Liver (tissue), 9 donors: ENCODE data around the gene CACNA1H. TPM values are rescaled to one million over a fixed set of nuclear protein-coding genes. Genes with fewer than 3 reads are reported as not detected.

Experiments
- DNase-seq: peaks from one replicate; pipeline ENCODE4 v3.0.0-alpha.2; 2017; ENCODE audit warnings: low spot score
- H3K27ac ChIP-seq, 2 donors: one replicate each; pipeline ENCODE4 v1.7.0; 2013; ENCODE audit warnings: inconsistent platforms in 2 of 2, low read length in 2 of 2, control low read depth in 1 of 2, low read depth in 1 of 2, mild to moderate bottlenecking in 1 of 2
- H3K27me3 ChIP-seq, 4 donors: one replicate each; pipeline versions ENCODE4 v1.6.1 to v1.7.0; 2013; ENCODE audit warnings: low read length in 3 of 4, inconsistent platforms in 1 of 4, mild to moderate bottlenecking in 1 of 4, moderate library complexity in 1 of 4; ENCODE audit not compliant: control insufficient read depth in 4 of 4, insufficient read depth in 4 of 4
- H3K36me3 ChIP-seq, 4 donors: one replicate each; pipeline versions ENCODE4 v1.6.1 to v1.7.0; 2013; ENCODE audit warnings: low read length in 3 of 4, mild to moderate bottlenecking in 3 of 4, low read depth in 1 of 4, moderate library complexity in 1 of 4; ENCODE audit not compliant: control insufficient read depth in 4 of 4, insufficient read depth in 3 of 4
- H3K4me1 ChIP-seq, 4 donors: one replicate each; pipeline versions ENCODE4 v1.6.1 to v1.7.0; 2013; ENCODE audit warnings: low read length in 3 of 4, mild to moderate bottlenecking in 3 of 4, moderate library complexity in 1 of 4; ENCODE audit not compliant: control insufficient read depth in 4 of 4, insufficient read depth in 4 of 4
- H3K4me3 ChIP-seq, 3 donors: one replicate each; pipeline versions ENCODE4 v1.6.1 to v1.7.0; 2013; ENCODE audit warnings: low read length in 3 of 3, control low read depth in 1 of 3, low read depth in 1 of 3, mild to moderate bottlenecking in 1 of 3
- H3K9ac ChIP-seq, 2 donors: one replicate each; pipeline ENCODE4 v1.7.0; 2013; ENCODE audit warnings: low read length in 2 of 2, mild to moderate bottlenecking in 2 of 2, moderate library complexity in 2 of 2, control low read depth in 1 of 2, low read depth in 1 of 2
- H3K9me3 ChIP-seq, 4 donors: one replicate each; pipeline versions ENCODE4 v1.6.1 to v1.7.0; 2013; ENCODE audit warnings: low read length in 3 of 4; ENCODE audit not compliant: control insufficient read depth in 4 of 4
- ATF3 ChIP-seq: IDR thresholded peaks from 2 replicates; pipeline ENCODE4 v1.6.1; 2016; ENCODE audit warnings: antibody characterized with exemption
- CTCF ChIP-seq: fragments of 150-350 bp; IDR thresholded peaks from 2 replicates; pipeline ENCODE4 v1.5.1; 2017; ENCODE audit warnings: improper control_type of control experiment, low read depth, low read length; ENCODE audit not compliant: missing input control
- EGR1 ChIP-seq, 2 donors: IDR thresholded peaks; 2 replicates each; pipeline ENCODE4 v1.6.1; 2016 to 2018; ENCODE audit warnings: antibody characterized with exemption in 2 of 2, low read depth in 2 of 2
- FOXA1 ChIP-seq: IDR thresholded peaks from 2 replicates; pipeline ENCODE4 v1.6.1; 2016; ENCODE audit warnings: antibody characterized with exemption
- FOXA2 ChIP-seq: IDR thresholded peaks from 2 replicates; pipeline ENCODE4 v1.6.1; 2016; ENCODE audit warnings: antibody characterized with exemption
- GABPA ChIP-seq, 2 donors: IDR thresholded peaks in 1 of 2; conservative IDR thresholded peaks in 1 of 2; 2 replicates each; pipeline ENCODE4 v1.6.1; 2016; ENCODE audit warnings: antibody characterized with exemption in 2 of 2, mild to moderate bottlenecking in 1 of 2, moderate library complexity in 1 of 2
- HNF4A ChIP-seq, 2 donors: conservative IDR thresholded peaks; 2 replicates each; pipeline ENCODE4 v1.6.1; 2016; ENCODE audit warnings: antibody characterized with exemption in 2 of 2, mild to moderate bottlenecking in 2 of 2
- JUND ChIP-seq, 2 donors: IDR thresholded peaks; 2 replicates each; pipeline ENCODE4 v1.6.1; 2016; ENCODE audit warnings: antibody characterized with exemption in 2 of 2
- MAX ChIP-seq: IDR thresholded peaks from 2 replicates; pipeline ENCODE4 v1.6.1; 2016; ENCODE audit warnings: antibody characterized with exemption
- NR2F2 ChIP-seq: IDR thresholded peaks from 2 replicates; pipeline ENCODE4 v1.6.1; 2016; ENCODE audit warnings: antibody characterized with exemption
- RAD21 ChIP-seq, 2 donors: IDR thresholded peaks; 2 replicates each; pipeline ENCODE4 v1.6.1; 2016; ENCODE audit warnings: antibody characterized with exemption in 2 of 2, mild to moderate bottlenecking in 2 of 2
- RXRA ChIP-seq, 2 donors: IDR thresholded peaks; 2 replicates each; pipeline ENCODE4 v1.6.1; 2017 to 2018; ENCODE audit warnings: antibody characterized with exemption in 2 of 2, mild to moderate bottlenecking in 1 of 2
- SP1 ChIP-seq: IDR thresholded peaks from 2 replicates; pipeline ENCODE4 v1.6.1; 2018; ENCODE audit warnings: antibody characterized with exemption, mild to moderate bottlenecking
- TAF1 ChIP-seq: conservative IDR thresholded peaks from 2 replicates; pipeline ENCODE4 v1.6.1; 2016; ENCODE audit warnings: antibody characterized with exemption, mild to moderate bottlenecking
- YY1 ChIP-seq: IDR thresholded peaks from 2 replicates; pipeline ENCODE4 v1.6.1; 2016; ENCODE audit warnings: antibody characterized with exemption, mild to moderate bottlenecking
- ZBTB33 ChIP-seq: IDR thresholded peaks from 2 replicates; pipeline ENCODE4 v1.6.1; 2016; ENCODE audit warnings: antibody characterized with exemption
- WGBS: extraction: QIAGEN DNeasy Blood & Tissue Kit; methylation state at CpG from one replicate; pipeline ENCODE4 v1.1.7; 2013; 5-methylcytosine and 5-hydroxymethylcytosine counted together
- polyA plus RNA-seq, 2 donors: library from polyadenylated mRNA; stranded (reverse) in 1 of 2; unstranded in 1 of 2; fragments of 200-250 nt in 1 of 2; fragments of >200 nt in 1 of 2; fragmentation: Nextera tagmentation in 1 of 2; extraction: Ambion mirVana in 1 of 2; gene quantifications; one replicate each; pipeline versions ENCODE4 v1.2.1 to v1.2.3, GENCODE V29; 2013 to 2015
- total RNA-seq, 2 donors: library from RNA; depleted of rRNA; stranded (reverse); fragments of >200 nt; gene quantifications; one replicate each; pipeline ENCODE4 v1.2.3, GENCODE V29; 2014
- donor health status: healthy.
- donor health status: healthy.
- donor health status: healthy.
- donor health status: healthy.
- donor health status: healthy.

The CACNA1H gene
- total and polyA plus RNA-seq, 4 donors: 0.21 to 8.5 (median 6.1) TPM

GRCh38 chr16:1126044-1126443 is 26.9 kb upstream of the CACNA1H start:
- 72% methylated on average over 17 of the region's 17 CpGs for WGBS
- DNase-seq: no peak
- Histone ChIP-seq H3K9ac (no peak overlapping the region), H3K27ac (no peak overlapping the region), H3K9me3 (no peaks in the 10 kb centered on the region), H3K4me3 (no peak overlapping the region), H3K4me1 (peaks cover 0 to 1% (median 0%) of the 10 kb centered on the region in 4 donors), H3K27me3 (no peaks in the 10 kb centered on the region), H3K36me3 (no peaks in the 10 kb centered on the region)
- TF ChIP-seq MAX: no peak
- TF ChIP-seq CTCF: no peak

GRCh38 chr16:1126586-1126985 is 26.3 kb upstream of the CACNA1H start:
- Histone ChIP-seq H3K9me3 (no peaks in the 10 kb centered on the region), H3K27me3 (no peaks in the 10 kb centered on the region), H3K27ac (no peak overlapping the region), H3K4me1 (peaks cover 0 to 6% (median 2%) of the 10 kb centered on the region in 4 donors), H3K36me3 (no peaks in the 10 kb centered on the region), H3K9ac (no peak overlapping the region), H3K4me3 (no peak overlapping the region)
- no peak for TF ChIP-seq ATF3
- no peak for TF ChIP-seq NR2F2
- no peak for TF ChIP-seq RAD21 (IDR thresholded peaks at IDR 0.05)
- no peak for TF ChIP-seq RXRA (IDR thresholded peaks at IDR 0.05)
- TF ChIP-seq SP1: no peak
- TF ChIP-seq HNF4A (conservative IDR thresholded peaks at IDR 0.05): no peak
- no peak for TF ChIP-seq GABPA (IDR thresholded peaks at IDR 0.05 in 1 of 2, conservative IDR thresholded peaks at IDR 0.05 in 1 of 2)
- TF ChIP-seq TAF1: no peak
- TF ChIP-seq FOXA2: no peak
- TF ChIP-seq MAX: no peak
- no peak for TF ChIP-seq YY1
- TF ChIP-seq FOXA1: no peak
- no peak for TF ChIP-seq CTCF
- DNase-seq: no peak
- 59% methylated on average over 10 of the region's 10 CpGs for WGBS

- WGBS: 62% methylated on average over 16 of the region's 16 CpGs
- Histone ChIP-seq H3K4me1 (peaks cover 0 to 11% (median 6%) of the 10 kb centered on the region in 4 donors), H3K9ac (no peak overlapping the region), H3K27me3 (no peaks in the 10 kb centered on the region), H3K4me3 (no peak overlapping the region), H3K27ac (no peak overlapping the region), H3K36me3 (no peaks in the 10 kb centered on the region), H3K9me3 (no peaks in the 10 kb centered on the region)
- no peak for DNase-seq
- no peak for TF ChIP-seq EGR1 (IDR thresholded peaks at IDR 0.05; ENCODE audit: low read depth in 2 of 2)
- TF ChIP-seq MAX: no peak
- no peak for TF ChIP-seq CTCF
- TF ChIP-seq YY1: no peak
- TF ChIP-seq ATF3: no peak
- TF ChIP-seq RAD21 (IDR thresholded peaks at IDR 0.05): no peak
- TF ChIP-seq HNF4A (conservative IDR thresholded peaks at IDR 0.05): no peak
- TF ChIP-seq NR2F2: no peak
- no peak for TF ChIP-seq TAF1
- no peak for TF ChIP-seq FOXA1
- no peak for TF ChIP-seq ZBTB33
- TF ChIP-seq RXRA (IDR thresholded peaks at IDR 0.05): no peak
- TF ChIP-seq GABPA (IDR thresholded peaks at IDR 0.05 in 1 of 2, conservative IDR thresholded peaks at IDR 0.05 in 1 of 2): no peak
- no peak for TF ChIP-seq JUND (IDR thresholded peaks at IDR 0.05)
- no peak for TF ChIP-seq SP1
- TF ChIP-seq FOXA2: no peak
Observed at GRCh38 chr16:1127101-1127500, 25.8 kb upstream of the CACNA1H start.
